BE2C (cell line): ENCODE measurements around the gene DBH.

Experiments used
- DNase-seq: peaks from one replicate; pipeline ENCODE4 v3.0.0-alpha.2; 2020
- H3K27me3 ChIP-seq: fragments of 250-450 bp; sonication (Bioruptor Pico); 2 replicates; pipeline ENCODE4 v1.5.1; 2020; ENCODE audit warnings: mild to moderate bottlenecking
- H3K36me3 ChIP-seq: fragments of 250-450 bp; sonication (Bioruptor Pico); 2 replicates; pipeline ENCODE4 v1.5.1; 2020; ENCODE audit warnings: mild to moderate bottlenecking
- H3K4me1 ChIP-seq: fragments of 250-450 bp; sonication (Bioruptor Pico); 2 replicates; pipeline ENCODE4 v1.5.1; 2020
- H3K4me3 ChIP-seq: 2 replicates; pipeline ENCODE4 v1.5.1; 2011; ENCODE audit warnings: low read depth, low read length
- H3K9me3 ChIP-seq: fragments of 250-450 bp; sonication (Bioruptor Pico); 2 replicates; pipeline ENCODE4 v1.5.1; 2020
- TF ChIP-seq, protein P1 (sequence below): IDR thresholded peaks from 2 replicates; pipeline ENCODE4 v1.5.1; 2012; ENCODE audit warnings: mild to moderate bottlenecking, low read depth, low read length

Gene DBH

DNA sequence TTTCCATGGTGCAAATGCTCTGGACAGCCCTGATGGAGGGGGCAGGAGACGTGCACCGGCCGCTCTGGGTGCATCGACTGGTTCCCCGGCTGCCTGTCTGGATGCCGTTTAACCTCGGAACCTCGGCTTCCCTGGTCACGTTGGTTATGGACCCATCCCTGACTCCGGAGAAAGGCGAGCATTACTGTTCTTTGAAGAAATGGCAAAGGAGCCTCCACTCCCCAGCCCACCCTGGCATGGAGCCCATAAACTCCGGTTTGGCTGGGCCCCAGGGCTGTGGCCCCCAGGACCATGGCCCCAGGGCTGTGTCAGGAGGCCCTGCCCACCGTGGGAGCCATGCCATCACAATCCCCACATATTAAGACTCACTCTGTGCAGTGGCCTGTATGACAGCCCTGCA, 28.9 kb downstream of the DBH start:
- Histone ChIP-seq H3K9me3 (no peaks in the 10 kb centered on the region), H3K4me1 (no peaks in the 10 kb centered on the region), H3K27me3 (no peaks in the 10 kb centered on the region), H3K4me3 (no peak overlapping the region), H3K36me3 (no peaks in the 10 kb centered on the region)
- TF ChIP-seq, protein P1, sequence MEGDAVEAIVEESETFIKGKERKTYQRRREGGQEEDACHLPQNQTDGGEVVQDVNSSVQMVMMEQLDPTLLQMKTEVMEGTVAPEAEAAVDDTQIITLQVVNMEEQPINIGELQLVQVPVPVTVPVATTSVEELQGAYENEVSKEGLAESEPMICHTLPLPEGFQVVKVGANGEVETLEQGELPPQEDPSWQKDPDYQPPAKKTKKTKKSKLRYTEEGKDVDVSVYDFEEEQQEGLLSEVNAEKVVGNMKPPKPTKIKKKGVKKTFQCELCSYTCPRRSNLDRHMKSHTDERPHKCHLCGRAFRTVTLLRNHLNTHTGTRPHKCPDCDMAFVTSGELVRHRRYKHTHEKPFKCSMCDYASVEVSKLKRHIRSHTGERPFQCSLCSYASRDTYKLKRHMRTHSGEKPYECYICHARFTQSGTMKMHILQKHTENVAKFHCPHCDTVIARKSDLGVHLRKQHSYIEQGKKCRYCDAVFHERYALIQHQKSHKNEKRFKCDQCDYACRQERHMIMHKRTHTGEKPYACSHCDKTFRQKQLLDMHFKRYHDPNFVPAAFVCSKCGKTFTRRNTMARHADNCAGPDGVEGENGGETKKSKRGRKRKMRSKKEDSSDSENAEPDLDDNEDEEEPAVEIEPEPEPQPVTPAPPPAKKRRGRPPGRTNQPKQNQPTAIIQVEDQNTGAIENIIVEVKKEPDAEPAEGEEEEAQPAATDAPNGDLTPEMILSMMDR = no peak
- no peak for DNase-seq

DNA sequence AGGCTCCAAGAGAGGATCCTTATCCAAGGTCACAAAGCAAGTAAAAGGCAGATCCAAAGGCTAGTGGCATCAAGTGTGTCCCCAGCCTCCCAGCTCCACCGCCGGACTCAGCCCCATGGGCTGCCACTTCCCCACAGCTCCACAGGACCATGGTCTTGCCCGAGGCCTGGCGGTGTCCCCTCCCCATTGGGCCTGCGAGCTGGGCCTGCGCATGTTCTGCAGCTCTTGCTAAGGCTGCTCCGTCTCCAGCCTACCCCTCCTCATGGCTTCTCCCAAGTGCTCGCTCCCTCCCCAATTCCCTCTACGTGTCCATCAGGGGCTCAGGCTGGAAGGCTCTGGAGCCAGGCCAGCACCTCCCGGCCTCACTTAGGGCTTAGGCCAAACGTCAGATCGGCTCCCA, 29.4 kb downstream of the DBH start:
- no peaks in the 10 kb centered on the region for H3K36me3 ChIP-seq
- TF ChIP-seq, protein P1 = no peak
- DNase-seq = no peak
- no peaks in the 10 kb centered on the region for H3K27me3 ChIP-seq
- no peaks in the 10 kb centered on the region for H3K4me1 ChIP-seq
- no peaks in the 10 kb centered on the region for H3K9me3 ChIP-seq
- no peak overlapping the region for H3K4me3 ChIP-seq

DNA sequence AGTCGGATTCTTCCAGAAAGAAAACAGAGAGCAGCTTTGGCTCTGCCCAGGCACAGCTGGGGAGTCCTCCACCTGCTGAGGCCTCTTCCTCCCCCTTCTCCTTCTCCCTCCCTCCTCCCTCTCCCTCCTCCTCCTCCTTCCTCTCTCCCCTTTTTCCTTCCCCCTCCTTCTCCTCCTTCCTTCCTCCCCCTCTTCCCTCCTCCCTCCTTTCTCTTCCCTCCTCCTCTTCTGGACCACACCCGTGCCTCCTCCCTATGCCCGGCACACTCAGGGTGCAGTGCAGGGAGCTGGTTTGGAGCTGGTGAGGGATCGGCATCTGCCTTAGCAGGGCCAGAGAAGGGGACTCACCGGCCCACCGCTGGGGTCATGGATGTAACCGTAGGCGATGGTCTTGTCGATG, 30.2 kb downstream of the DBH start:
- Histone ChIP-seq H3K36me3 (no peaks in the 10 kb centered on the region), H3K9me3 (no peaks in the 10 kb centered on the region), H3K4me1 (no peaks in the 10 kb centered on the region), H3K27me3 (no peaks in the 10 kb centered on the region), H3K4me3 (no peak overlapping the region)
- TF ChIP-seq, protein P1 = no peak
- no peak for DNase-seq

DNA sequence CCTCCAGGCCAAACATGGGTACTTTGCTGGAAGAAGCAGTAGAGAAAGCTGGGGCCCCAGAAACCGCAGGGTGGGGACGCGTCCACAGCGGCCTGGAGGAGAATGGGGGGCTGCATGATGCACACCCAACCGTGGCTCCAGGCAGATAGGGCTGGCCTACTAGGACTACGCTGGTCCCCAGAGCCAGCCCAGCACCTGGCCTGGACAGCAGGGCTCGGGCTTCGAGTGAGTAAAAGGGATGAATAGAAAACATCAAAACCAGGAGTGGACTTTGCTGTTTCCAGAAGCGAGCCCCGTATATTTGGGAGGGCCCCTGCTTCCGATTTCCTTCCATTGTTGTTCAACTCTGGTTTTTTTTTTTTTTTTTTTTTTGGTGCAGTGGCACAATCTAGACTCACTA, 30.7 kb downstream of the DBH start:
- Histone ChIP-seq H3K9me3 (no peaks in the 10 kb centered on the region; the same call in 1 of the 2 replicates), H3K27me3 (no peaks in the 10 kb centered on the region), H3K4me1 (no peaks in the 10 kb centered on the region), H3K36me3 (no peaks in the 10 kb centered on the region), H3K4me3 (no peak overlapping the region)
- no peak for DNase-seq
- TF ChIP-seq, protein P1 = no peak

DNA sequence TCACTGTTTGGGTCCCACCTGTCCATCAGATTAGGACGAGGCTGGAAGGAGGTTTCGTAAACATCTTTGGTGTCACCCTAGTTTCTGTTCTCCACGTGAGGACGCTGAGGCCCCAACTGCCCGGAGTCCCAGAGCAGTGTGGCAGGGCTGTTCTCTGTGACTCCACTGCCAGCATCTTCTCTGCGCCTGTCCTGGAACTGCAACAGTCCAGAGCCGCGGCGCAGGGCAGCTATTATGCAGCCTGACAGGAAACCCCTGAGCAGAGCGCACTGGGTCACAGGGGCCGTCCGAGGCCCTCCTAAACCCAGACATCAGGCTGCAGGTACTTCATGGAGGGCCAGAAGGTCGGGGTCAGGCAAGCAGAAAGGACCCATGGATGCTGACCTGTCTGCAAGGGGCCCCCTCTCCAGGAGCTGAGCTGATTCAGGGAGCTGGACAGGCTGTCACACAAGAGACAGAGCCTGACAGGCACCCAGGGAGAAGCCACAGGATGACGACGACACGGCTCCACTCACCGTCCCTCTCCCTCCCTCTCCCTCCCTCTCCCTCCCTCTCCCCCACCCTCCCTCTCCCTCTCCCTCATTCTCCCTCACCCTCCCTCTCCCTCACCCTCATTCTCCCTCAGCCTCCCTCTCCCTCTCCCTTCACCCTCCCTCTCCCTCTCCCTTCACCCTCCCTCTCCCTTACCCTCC, 31.7 kb downstream of the DBH start:
- no peaks in the 10 kb centered on the region; the same call in 1 of the 2 replicates for H3K9me3 ChIP-seq
- no peaks in the 10 kb centered on the region for H3K36me3 ChIP-seq
- no peak overlapping the region for H3K4me3 ChIP-seq
- no peak for DNase-seq
- H3K4me1 ChIP-seq = no peaks in the 10 kb centered on the region
- TF ChIP-seq, protein P1 = no peak
- H3K27me3 ChIP-seq = no peaks in the 10 kb centered on the region

DNA sequence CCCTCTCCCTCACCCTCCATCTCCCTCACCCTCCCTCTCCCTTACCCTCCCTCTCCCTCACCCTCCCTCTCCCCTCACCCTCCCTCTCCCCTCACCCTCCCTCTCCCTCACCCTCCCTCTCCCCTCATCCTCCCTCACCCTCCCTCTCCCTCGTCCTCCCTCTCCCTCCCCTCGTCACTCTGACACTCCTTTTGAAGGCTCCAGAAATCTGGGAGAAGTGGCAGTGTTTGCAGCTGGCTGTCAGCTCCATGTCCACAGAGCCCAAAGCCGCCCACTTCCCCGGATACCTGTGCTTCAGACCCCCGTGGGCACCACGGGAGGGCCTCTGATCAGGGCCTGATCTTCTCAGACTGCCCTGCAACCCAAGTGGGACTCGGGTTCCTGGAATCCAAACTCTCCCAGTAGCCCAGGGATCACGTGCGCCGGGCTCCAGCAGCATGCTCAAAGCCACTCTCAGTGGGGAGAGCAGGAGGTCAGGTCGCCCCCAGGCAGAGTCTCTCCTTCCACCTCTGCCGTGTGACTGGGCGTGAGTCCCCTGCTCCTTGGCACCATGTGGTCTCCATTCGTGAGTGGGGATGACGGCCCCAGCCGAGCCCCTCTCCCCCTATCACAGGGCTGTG, 33.1 kb downstream of the DBH start:
- Histone ChIP-seq H3K9me3 (no peaks in the 10 kb centered on the region; the same call in 1 of the 2 replicates), H3K36me3 (no peaks in the 10 kb centered on the region), H3K4me1 (no peaks in the 10 kb centered on the region), H3K4me3 (no peak overlapping the region), H3K27me3 (no peaks in the 10 kb centered on the region)
- TF ChIP-seq, protein P1 = no peak
- DNase-seq = no peak
